Body of pancreas (tissue), 4 donors: Measurements from ENCODE around the gene SMC3. TPM values are rescaled to one million over a fixed set of nuclear protein-coding genes. Genes with fewer than 3 reads are reported as not detected.

ENCODE experiments used
- ATAC-seq: fragments of 150-250 bp; one replicate; pipeline ENCODE4 v1.9.1; 2016
- DNase-seq, 4 donors: peaks; one replicate each; pipeline ENCODE4 v3.0.0-alpha.2; 2019
- H3K27ac ChIP-seq, 4 donors: fragments of 200-600 bp; sonication (generic); 1 replicate in 3 of 4; 2 replicates in 1 of 4; pipeline versions ENCODE4 v1.5.1 to v1.6.1; 2016 to 2019; ENCODE audit warnings: mild to moderate bottlenecking in 1 of 4, mixed read lengths in 1 of 4, moderate library complexity in 1 of 4
- H3K27me3 ChIP-seq, 2 donors: fragments of 200-600 bp; sonication (generic); one replicate each; pipeline ENCODE4 v1.6.0; 2016; ENCODE audit warnings: mild to moderate bottlenecking in 1 of 2
- H3K36me3 ChIP-seq, 2 donors: fragments of 200-600 bp; sonication (generic); replicated peaks in 1 of 2; 2 replicates each; pipeline ENCODE4 v1.5.1; 2016; ENCODE audit warnings: low read depth in 2 of 2; ENCODE audit not compliant: insufficient read depth in 1 of 2
- H3K4me1 ChIP-seq: fragments of 200-600 bp; sonication (generic); one replicate; pipeline ENCODE4 v1.6.0; 2016
- H3K4me3 ChIP-seq, 2 donors: fragments of 200-600 bp; sonication (generic); 1 replicate in 1 of 2; 2 replicates in 1 of 2; pipeline ENCODE4 v1.5.1; 2016 to 2019
- H3K9me3 ChIP-seq, 3 donors: fragments of 200-600 bp; sonication (generic); 1 replicate in 2 of 3; 2 replicates in 1 of 3; pipeline ENCODE4 v1.5.1; 2016
- CTCF ChIP-seq, 7 experiments: fragments of 450-650 bp in 4 of 7; fragments of 200-600 bp in 3 of 7; sonication (generic) in 3 of 7; IDR thresholded peaks; one replicate each; pipeline ENCODE4 v1.5.1; 2016 to 2019; ENCODE audit warnings: antibody characterized with exemption in 7 of 7
- POLR2A ChIP-seq, 3 donors: fragments of 450-650 bp; IDR thresholded peaks; one replicate each; pipeline ENCODE4 v1.6.1; 2016; ENCODE audit warnings: antibody characterized with exemption in 3 of 3, mild to moderate bottlenecking in 2 of 3
- WGBS, 2 donors: methylation state at CpG; one replicate each; pipeline ENCODE4 v1.1.5; 2017; 5-methylcytosine and 5-hydroxymethylcytosine counted together
- intact Hi-C: fragments of 100-400 bp; cut with DNase I; formaldehyde crosslinking; loops from one replicate; pipeline ENCODE4 v1.15.1; 2023
- total RNA-seq, 2 donors: library from RNA; depleted of rRNA; stranded (reverse); fragments of >200 nt; gene quantifications; one replicate each; pipeline ENCODE4 v1.1.0, GENCODE V29; 2016

The SMC3 gene
- total RNA-seq, 2 donors from 2014 or later: 18.4 to 22.1 TPM

- Histone ChIP-seq H3K27me3 (no peaks in the 10 kb centered on the region), H3K4me3 (no peak overlapping the region), H3K9me3 (no peaks in the 10 kb centered on the region), H3K27ac (no peak overlapping the region), H3K36me3 (peaks cover 9 to 23% of the 10 kb centered on the region in 2 donors), H3K4me1 (peaks cover 8% of the 10 kb centered on the region)
- ATAC-seq (no peak), DNase-seq (no peak)
- intact Hi-C loops: no loop called here
- TF ChIP-seq POLR2A (IDR thresholded peaks at IDR 0.05) (no peak), CTCF (IDR thresholded peaks at IDR 0.05) (no peak)
- WGBS, 2 donors: 72 to 79% methylated on average over 3 of the region's 3 CpGs
Observed at GRCh38 chr10:110577056-110577455, 9.6 kb downstream of the SMC3 start.

DNA sequence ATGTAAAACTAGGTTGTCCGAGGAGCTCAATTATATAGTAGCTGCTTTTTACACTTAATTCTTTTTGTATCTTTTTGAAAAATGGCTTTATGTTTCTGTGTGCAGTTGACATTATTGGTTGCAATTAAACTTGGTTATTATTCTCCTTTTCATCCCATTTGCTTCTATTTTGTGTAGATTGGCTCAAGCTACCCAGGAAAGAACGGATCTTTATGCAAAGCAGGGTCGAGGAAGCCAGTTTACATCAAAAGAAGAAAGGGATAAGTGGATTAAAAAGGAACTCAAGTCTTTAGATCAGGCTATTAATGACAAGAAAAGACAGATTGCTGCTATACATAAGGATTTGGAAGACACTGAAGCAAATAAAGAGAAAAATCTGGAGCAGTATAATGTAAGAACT, 16.5 kb downstream of the SMC3 start:
- Histone ChIP-seq H3K27me3 (peaks cover 0 to 3% of the 10 kb centered on the region in 2 donors), H3K4me1 (no peaks in the 10 kb centered on the region), H3K27ac (no peak overlapping the region), H3K36me3 (peaks cover 0 to 37% of the 10 kb centered on the region in 2 donors), H3K9me3 (no peaks in the 10 kb centered on the region), H3K4me3 (no peak overlapping the region)
- 86 to 96% methylated on average over 3 of the region's 3 CpGs for WGBS, 2 donors
- ATAC-seq (no peak), DNase-seq (no peak)
- TF ChIP-seq POLR2A (IDR thresholded peaks at IDR 0.05) (no peak), CTCF (IDR thresholded peaks at IDR 0.05) (no peak)
- intact Hi-C loops: no loop called here

DNA sequence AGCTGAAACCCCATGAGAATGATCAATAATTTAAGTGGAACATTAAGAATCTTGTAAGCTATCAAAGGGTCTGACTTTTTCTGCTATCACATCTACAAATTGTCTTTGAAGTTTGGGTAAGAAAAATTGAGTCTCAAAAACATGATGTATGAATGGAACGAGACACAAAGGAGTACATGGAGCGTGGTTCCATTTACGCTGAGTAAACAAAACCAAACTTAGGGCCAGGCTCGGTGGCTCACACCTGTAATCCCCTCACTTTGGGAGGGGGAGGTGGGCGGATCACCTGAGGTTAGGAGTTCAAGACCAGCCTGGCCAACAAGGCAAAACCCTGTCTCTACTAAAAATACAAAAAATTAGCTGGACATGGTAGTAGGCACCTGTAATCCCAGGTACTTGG, 24.3 kb downstream of the SMC3 start:
- Histone ChIP-seq H3K4me1 (no peaks in the 10 kb centered on the region), H3K9me3 (no peaks in the 10 kb centered on the region), H3K36me3 (peaks cover 5 to 33% of the 10 kb centered on the region in 2 donors), H3K4me3 (no peak overlapping the region), H3K27me3 (peaks cover 0 to 3% of the 10 kb centered on the region in 2 donors), H3K27ac (no peak overlapping the region)
- intact Hi-C loops: no loop called here
- DNase-seq: no peak
- TF ChIP-seq POLR2A (IDR thresholded peaks at IDR 0.05) (no peak), CTCF (IDR thresholded peaks at IDR 0.05) (no peak)
- no peak for ATAC-seq
- WGBS, 2 donors: 86 to 89% methylated on average over 5 of the region's 5 CpGs

- H3K9me3 ChIP-seq: no peaks in the 10 kb centered on the region
- DNase-seq (no peak), ATAC-seq (no peak)
- WGBS, 2 donors: 71 to 94% methylated on average over 2 of the region's 2 CpGs
- no peak overlapping the region for H3K4me3 ChIP-seq
- intact Hi-C loops: no loop called here
- H3K27me3 ChIP-seq: no peaks in the 10 kb centered on the region
- no peaks in the 10 kb centered on the region for H3K4me1 ChIP-seq
- H3K27ac ChIP-seq: no peak overlapping the region
- no peak for TF ChIP-seq CTCF (IDR thresholded peaks at IDR 0.05)
- TF ChIP-seq POLR2A (IDR thresholded peaks at IDR 0.05): no peak
- peaks cover 0 to 30% of the 10 kb centered on the region in 2 donors for H3K36me3 ChIP-seq
Observed at GRCh38 chr10:110597476-110597875, 30.0 kb downstream of the SMC3 start.

- Histone ChIP-seq H3K36me3 (peaks cover 0 to 28% of the 10 kb centered on the region in 2 donors), H3K27me3 (no peaks in the 10 kb centered on the region), H3K27ac (no peak overlapping the region), H3K4me3 (no peak overlapping the region), H3K9me3 (no peaks in the 10 kb centered on the region), H3K4me1 (no peaks in the 10 kb centered on the region)
- intact Hi-C loops: no loop called here
- no peak for ATAC-seq
- 48 to 65% methylated on average over 2 of the region's 2 CpGs for WGBS, 2 donors
- no peak for TF ChIP-seq POLR2A (IDR thresholded peaks at IDR 0.05)
- TF ChIP-seq CTCF (IDR thresholded peaks at IDR 0.05): peak in 5 of 7 experiments; percentile 37 to 43 (median 40)
- DNase-seq: peak in 3 of 4 donors; percentile 23 to 45 (median 24)
Observed at GRCh38 chr10:110600487-110601101, 33.1 kb downstream of the SMC3 start.
